Liver (tissue), 9 donors: ENCODE results near the gene CFAP74. TPM values are rescaled to one million over a fixed set of nuclear protein-coding genes. Genes with fewer than 3 reads are reported as not detected.

Experiments used
- DNase-seq: peaks from one replicate; pipeline ENCODE4 v3.0.0-alpha.2; 2017; ENCODE audit warnings: low spot score
- H3K27ac ChIP-seq, 2 donors: one replicate each; pipeline ENCODE4 v1.7.0; 2013; ENCODE audit warnings: inconsistent platforms in 2 of 2, low read length in 2 of 2, control low read depth in 1 of 2, low read depth in 1 of 2, mild to moderate bottlenecking in 1 of 2
- H3K27me3 ChIP-seq, 4 donors: one replicate each; pipeline versions ENCODE4 v1.6.1 to v1.7.0; 2013; ENCODE audit warnings: low read length in 3 of 4, inconsistent platforms in 1 of 4, mild to moderate bottlenecking in 1 of 4, moderate library complexity in 1 of 4; ENCODE audit not compliant: control insufficient read depth in 4 of 4, insufficient read depth in 4 of 4
- H3K36me3 ChIP-seq, 4 donors: one replicate each; pipeline versions ENCODE4 v1.6.1 to v1.7.0; 2013; ENCODE audit warnings: low read length in 3 of 4, mild to moderate bottlenecking in 3 of 4, low read depth in 1 of 4, moderate library complexity in 1 of 4; ENCODE audit not compliant: control insufficient read depth in 4 of 4, insufficient read depth in 3 of 4
- H3K4me1 ChIP-seq, 4 donors: one replicate each; pipeline versions ENCODE4 v1.6.1 to v1.7.0; 2013; ENCODE audit warnings: low read length in 3 of 4, mild to moderate bottlenecking in 3 of 4, moderate library complexity in 1 of 4; ENCODE audit not compliant: control insufficient read depth in 4 of 4, insufficient read depth in 4 of 4
- H3K4me3 ChIP-seq, 3 donors: one replicate each; pipeline versions ENCODE4 v1.6.1 to v1.7.0; 2013; ENCODE audit warnings: low read length in 3 of 3, control low read depth in 1 of 3, low read depth in 1 of 3, mild to moderate bottlenecking in 1 of 3
- H3K9ac ChIP-seq, 2 donors: one replicate each; pipeline ENCODE4 v1.7.0; 2013; ENCODE audit warnings: low read length in 2 of 2, mild to moderate bottlenecking in 2 of 2, moderate library complexity in 2 of 2, control low read depth in 1 of 2, low read depth in 1 of 2
- H3K9me3 ChIP-seq, 4 donors: one replicate each; pipeline versions ENCODE4 v1.6.1 to v1.7.0; 2013; ENCODE audit warnings: low read length in 3 of 4; ENCODE audit not compliant: control insufficient read depth in 4 of 4
- EGR1 ChIP-seq, 2 donors: IDR thresholded peaks; 2 replicates each; pipeline ENCODE4 v1.6.1; 2016 to 2018; ENCODE audit warnings: antibody characterized with exemption in 2 of 2, low read depth in 2 of 2
- FOXA1 ChIP-seq: IDR thresholded peaks from 2 replicates; pipeline ENCODE4 v1.6.1; 2016; ENCODE audit warnings: antibody characterized with exemption
- FOXA2 ChIP-seq: IDR thresholded peaks from 2 replicates; pipeline ENCODE4 v1.6.1; 2016; ENCODE audit warnings: antibody characterized with exemption
- GABPA ChIP-seq, 2 donors: IDR thresholded peaks in 1 of 2; conservative IDR thresholded peaks in 1 of 2; 2 replicates each; pipeline ENCODE4 v1.6.1; 2016; ENCODE audit warnings: antibody characterized with exemption in 2 of 2, mild to moderate bottlenecking in 1 of 2, moderate library complexity in 1 of 2
- HNF4A ChIP-seq, 2 donors: conservative IDR thresholded peaks; 2 replicates each; pipeline ENCODE4 v1.6.1; 2016; ENCODE audit warnings: antibody characterized with exemption in 2 of 2, mild to moderate bottlenecking in 2 of 2
- HNF4G ChIP-seq: IDR thresholded peaks from 2 replicates; pipeline ENCODE4 v1.6.1; 2016; ENCODE audit warnings: antibody characterized with exemption
- JUND ChIP-seq, 2 donors: IDR thresholded peaks; 2 replicates each; pipeline ENCODE4 v1.6.1; 2016; ENCODE audit warnings: antibody characterized with exemption in 2 of 2
- NR2F2 ChIP-seq: IDR thresholded peaks from 2 replicates; pipeline ENCODE4 v1.6.1; 2016; ENCODE audit warnings: antibody characterized with exemption
- RAD21 ChIP-seq, 2 donors: IDR thresholded peaks; 2 replicates each; pipeline ENCODE4 v1.6.1; 2016; ENCODE audit warnings: antibody characterized with exemption in 2 of 2, mild to moderate bottlenecking in 2 of 2
- RXRA ChIP-seq, 2 donors: IDR thresholded peaks; 2 replicates each; pipeline ENCODE4 v1.6.1; 2017 to 2018; ENCODE audit warnings: antibody characterized with exemption in 2 of 2, mild to moderate bottlenecking in 1 of 2
- SP1 ChIP-seq: IDR thresholded peaks from 2 replicates; pipeline ENCODE4 v1.6.1; 2018; ENCODE audit warnings: antibody characterized with exemption, mild to moderate bottlenecking
- TAF1 ChIP-seq: conservative IDR thresholded peaks from 2 replicates; pipeline ENCODE4 v1.6.1; 2016; ENCODE audit warnings: antibody characterized with exemption, mild to moderate bottlenecking
- YY1 ChIP-seq: IDR thresholded peaks from 2 replicates; pipeline ENCODE4 v1.6.1; 2016; ENCODE audit warnings: antibody characterized with exemption, mild to moderate bottlenecking
- WGBS: extraction: QIAGEN DNeasy Blood & Tissue Kit; methylation state at CpG from one replicate; pipeline ENCODE4 v1.1.7; 2013; 5-methylcytosine and 5-hydroxymethylcytosine counted together
- polyA plus RNA-seq, 2 donors: library from polyadenylated mRNA; stranded (reverse) in 1 of 2; unstranded in 1 of 2; fragments of 200-250 nt in 1 of 2; fragments of >200 nt in 1 of 2; fragmentation: Nextera tagmentation in 1 of 2; extraction: Ambion mirVana in 1 of 2; gene quantifications; one replicate each; pipeline versions ENCODE4 v1.2.1 to v1.2.3, GENCODE V29; 2013 to 2015
- total RNA-seq, 2 donors: library from RNA; depleted of rRNA; stranded (reverse); fragments of >200 nt; gene quantifications; one replicate each; pipeline ENCODE4 v1.2.3, GENCODE V29; 2014
- TF ChIP-seq, protein P1 (sequence below): IDR thresholded peaks from 2 replicates; pipeline ENCODE4 v1.6.1; 2016; ENCODE audit warnings: antibody characterized with exemption
- TF ChIP-seq, protein P2 (sequence below): IDR thresholded peaks from 2 replicates; pipeline ENCODE4 v1.6.1; 2016; ENCODE audit warnings: antibody characterized with exemption
- TF ChIP-seq, protein P3 (sequence below): fragments of 150-350 bp; IDR thresholded peaks from 2 replicates; pipeline ENCODE4 v1.5.1; 2017; ENCODE audit warnings: improper control_type of control experiment, low read depth, low read length; ENCODE audit not compliant: missing input control
- TF ChIP-seq, protein P4 (sequence below): IDR thresholded peaks from 2 replicates; pipeline ENCODE4 v1.6.1; 2016; ENCODE audit warnings: antibody characterized with exemption, mild to moderate bottlenecking
- donor health status: healthy.
- donor health status: healthy.
- donor health status: healthy.
- donor health status: healthy.
- donor health status: healthy.

The CFAP74 gene
- total and polyA plus RNA-seq, 4 donors, result under 0.01 to 0.31 TPM; not detected in 2

DNA sequence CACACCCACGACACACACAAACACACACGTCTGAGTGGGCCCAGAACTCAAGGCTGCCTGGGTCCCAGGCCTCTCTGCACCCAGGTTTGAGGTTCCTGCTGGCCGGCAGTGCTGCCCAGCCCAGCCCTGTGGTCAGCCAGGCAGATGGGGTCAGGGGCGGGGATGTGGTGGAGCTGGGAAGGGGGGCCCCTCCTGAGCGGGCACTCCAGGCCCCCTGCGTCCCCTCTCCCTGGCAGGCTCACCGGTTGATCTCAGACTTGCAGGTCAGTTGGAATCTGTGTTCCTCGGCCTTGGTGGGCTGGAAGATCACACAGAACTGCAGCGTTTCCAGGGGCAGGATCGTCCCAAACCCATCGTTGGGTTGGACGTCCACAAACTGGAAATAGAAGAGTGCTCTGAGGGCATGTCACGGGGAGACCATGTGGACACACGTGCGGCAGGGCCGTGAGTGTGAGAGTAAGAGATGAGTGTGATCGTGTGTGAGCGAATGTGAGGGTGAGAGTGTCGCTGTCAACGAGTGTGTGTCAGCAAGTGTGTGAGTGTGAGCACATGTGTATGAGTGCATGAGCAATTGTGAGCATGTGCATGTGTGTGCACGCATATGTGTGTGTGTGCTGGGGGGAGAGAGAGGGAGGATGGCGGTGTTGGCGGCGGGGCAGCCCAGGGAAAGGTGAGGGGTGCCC is 64.8 kb downstream of the CFAP74 start:
- Histone ChIP-seq H3K9me3 (no peaks in the 10 kb centered on the region), H3K4me3 (no peak overlapping the region), H3K27ac (no peak overlapping the region), H3K4me1 (peaks cover 2 to 16% (median 6%) of the 10 kb centered on the region in 4 donors), H3K27me3 (no peaks in the 10 kb centered on the region), H3K36me3 (no peaks in the 10 kb centered on the region), H3K9ac (no peak overlapping the region)
- TF ChIP-seq FOXA1, result no peak
- TF ChIP-seq TAF1, result no peak
- TF ChIP-seq GABPA (IDR thresholded peaks at IDR 0.05 in 1 of 2, conservative IDR thresholded peaks at IDR 0.05 in 1 of 2), result no peak
- TF ChIP-seq NR2F2, result no peak
- TF ChIP-seq YY1, result no peak
- no peak for TF ChIP-seq HNF4G
- TF ChIP-seq, protein P1, sequence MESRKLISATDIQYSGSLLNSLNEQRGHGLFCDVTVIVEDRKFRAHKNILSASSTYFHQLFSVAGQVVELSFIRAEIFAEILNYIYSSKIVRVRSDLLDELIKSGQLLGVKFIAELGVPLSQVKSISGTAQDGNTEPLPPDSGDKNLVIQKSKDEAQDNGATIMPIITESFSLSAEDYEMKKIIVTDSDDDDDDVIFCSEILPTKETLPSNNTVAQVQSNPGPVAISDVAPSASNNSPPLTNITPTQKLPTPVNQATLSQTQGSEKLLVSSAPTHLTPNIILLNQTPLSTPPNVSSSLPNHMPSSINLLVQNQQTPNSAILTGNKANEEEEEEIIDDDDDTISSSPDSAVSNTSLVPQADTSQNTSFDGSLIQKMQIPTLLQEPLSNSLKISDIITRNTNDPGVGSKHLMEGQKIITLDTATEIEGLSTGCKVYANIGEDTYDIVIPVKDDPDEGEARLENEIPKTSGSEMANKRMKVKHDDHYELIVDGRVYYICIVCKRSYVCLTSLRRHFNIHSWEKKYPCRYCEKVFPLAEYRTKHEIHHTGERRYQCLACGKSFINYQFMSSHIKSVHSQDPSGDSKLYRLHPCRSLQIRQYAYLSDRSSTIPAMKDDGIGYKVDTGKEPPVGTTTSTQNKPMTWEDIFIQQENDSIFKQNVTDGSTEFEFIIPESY, result no peak
- no peak for TF ChIP-seq HNF4A (conservative IDR thresholded peaks at IDR 0.05)
- no peak for TF ChIP-seq JUND (IDR thresholded peaks at IDR 0.05)
- TF ChIP-seq RXRA (IDR thresholded peaks at IDR 0.05), result no peak
- TF ChIP-seq RAD21 (IDR thresholded peaks at IDR 0.05), result no peak
- TF ChIP-seq, protein P2, sequence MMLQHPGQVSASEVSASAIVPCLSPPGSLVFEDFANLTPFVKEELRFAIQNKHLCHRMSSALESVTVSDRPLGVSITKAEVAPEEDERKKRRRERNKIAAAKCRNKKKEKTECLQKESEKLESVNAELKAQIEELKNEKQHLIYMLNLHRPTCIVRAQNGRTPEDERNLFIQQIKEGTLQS, result no peak
- no peak for TF ChIP-seq EGR1 (IDR thresholded peaks at IDR 0.05; ENCODE audit: low read depth in 2 of 2)
- TF ChIP-seq, protein P3, sequence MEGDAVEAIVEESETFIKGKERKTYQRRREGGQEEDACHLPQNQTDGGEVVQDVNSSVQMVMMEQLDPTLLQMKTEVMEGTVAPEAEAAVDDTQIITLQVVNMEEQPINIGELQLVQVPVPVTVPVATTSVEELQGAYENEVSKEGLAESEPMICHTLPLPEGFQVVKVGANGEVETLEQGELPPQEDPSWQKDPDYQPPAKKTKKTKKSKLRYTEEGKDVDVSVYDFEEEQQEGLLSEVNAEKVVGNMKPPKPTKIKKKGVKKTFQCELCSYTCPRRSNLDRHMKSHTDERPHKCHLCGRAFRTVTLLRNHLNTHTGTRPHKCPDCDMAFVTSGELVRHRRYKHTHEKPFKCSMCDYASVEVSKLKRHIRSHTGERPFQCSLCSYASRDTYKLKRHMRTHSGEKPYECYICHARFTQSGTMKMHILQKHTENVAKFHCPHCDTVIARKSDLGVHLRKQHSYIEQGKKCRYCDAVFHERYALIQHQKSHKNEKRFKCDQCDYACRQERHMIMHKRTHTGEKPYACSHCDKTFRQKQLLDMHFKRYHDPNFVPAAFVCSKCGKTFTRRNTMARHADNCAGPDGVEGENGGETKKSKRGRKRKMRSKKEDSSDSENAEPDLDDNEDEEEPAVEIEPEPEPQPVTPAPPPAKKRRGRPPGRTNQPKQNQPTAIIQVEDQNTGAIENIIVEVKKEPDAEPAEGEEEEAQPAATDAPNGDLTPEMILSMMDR, result no peak
- TF ChIP-seq, protein P4, sequence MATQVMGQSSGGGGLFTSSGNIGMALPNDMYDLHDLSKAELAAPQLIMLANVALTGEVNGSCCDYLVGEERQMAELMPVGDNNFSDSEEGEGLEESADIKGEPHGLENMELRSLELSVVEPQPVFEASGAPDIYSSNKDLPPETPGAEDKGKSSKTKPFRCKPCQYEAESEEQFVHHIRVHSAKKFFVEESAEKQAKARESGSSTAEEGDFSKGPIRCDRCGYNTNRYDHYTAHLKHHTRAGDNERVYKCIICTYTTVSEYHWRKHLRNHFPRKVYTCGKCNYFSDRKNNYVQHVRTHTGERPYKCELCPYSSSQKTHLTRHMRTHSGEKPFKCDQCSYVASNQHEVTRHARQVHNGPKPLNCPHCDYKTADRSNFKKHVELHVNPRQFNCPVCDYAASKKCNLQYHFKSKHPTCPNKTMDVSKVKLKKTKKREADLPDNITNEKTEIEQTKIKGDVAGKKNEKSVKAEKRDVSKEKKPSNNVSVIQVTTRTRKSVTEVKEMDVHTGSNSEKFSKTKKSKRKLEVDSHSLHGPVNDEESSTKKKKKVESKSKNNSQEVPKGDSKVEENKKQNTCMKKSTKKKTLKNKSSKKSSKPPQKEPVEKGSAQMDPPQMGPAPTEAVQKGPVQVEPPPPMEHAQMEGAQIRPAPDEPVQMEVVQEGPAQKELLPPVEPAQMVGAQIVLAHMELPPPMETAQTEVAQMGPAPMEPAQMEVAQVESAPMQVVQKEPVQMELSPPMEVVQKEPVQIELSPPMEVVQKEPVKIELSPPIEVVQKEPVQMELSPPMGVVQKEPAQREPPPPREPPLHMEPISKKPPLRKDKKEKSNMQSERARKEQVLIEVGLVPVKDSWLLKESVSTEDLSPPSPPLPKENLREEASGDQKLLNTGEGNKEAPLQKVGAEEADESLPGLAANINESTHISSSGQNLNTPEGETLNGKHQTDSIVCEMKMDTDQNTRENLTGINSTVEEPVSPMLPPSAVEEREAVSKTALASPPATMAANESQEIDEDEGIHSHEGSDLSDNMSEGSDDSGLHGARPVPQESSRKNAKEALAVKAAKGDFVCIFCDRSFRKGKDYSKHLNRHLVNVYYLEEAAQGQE, result no peak
- no peak for TF ChIP-seq SP1
- TF ChIP-seq FOXA2, result no peak
- WGBS, result 87% methylated on average over 24 of the region's 24 CpGs
- no peak for DNase-seq

DNA sequence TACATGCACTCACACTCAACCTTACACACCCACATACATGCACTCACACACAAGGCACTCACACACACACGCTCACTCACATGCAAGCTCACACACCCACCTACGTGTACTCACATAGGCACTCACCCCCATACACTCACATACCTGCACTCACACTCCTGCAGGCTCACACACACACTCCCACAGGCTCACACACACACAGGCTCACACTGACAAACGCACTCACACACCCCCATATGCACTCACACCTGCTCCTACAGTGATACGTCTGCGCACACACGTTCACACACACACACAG is 65.4 kb downstream of the CFAP74 start:
- Histone ChIP-seq H3K27me3 (no peaks in the 10 kb centered on the region), H3K4me1 (peaks cover 2 to 13% (median 6%) of the 10 kb centered on the region in 4 donors), H3K27ac (no peak overlapping the region), H3K4me3 (no peak overlapping the region), H3K9ac (no peak overlapping the region), H3K9me3 (no peaks in the 10 kb centered on the region), H3K36me3 (no peaks in the 10 kb centered on the region)
- no peak for DNase-seq
- TF ChIP-seq GABPA (IDR thresholded peaks at IDR 0.05 in 1 of 2, conservative IDR thresholded peaks at IDR 0.05 in 1 of 2) (no peak), EGR1 (IDR thresholded peaks at IDR 0.05; ENCODE audit: low read depth in 2 of 2) (no peak), SP1 (no peak)
- TF ChIP-seq, protein P4, result no peak
- WGBS, result 79% methylated on average over 6 of the region's 6 CpGs
